HG02763 (cell line): ENCODE results near the gene EIF6.
"Not testable (repeated sequence)": the region's sequence is repeated elsewhere in the genome, so short reads cannot be mapped to it uniquely, and the experiment has no call there.

Experiments used
- ATAC-seq: cut with Tn5 transposase; IDR thresholded peaks from one replicate; pipeline ENCODE4 v1.9.1; 2021; ENCODE audit warnings: mild to moderate bottlenecking, moderate library complexity; ENCODE audit not compliant: unreplicated experiment

Gene EIF6

DNA sequence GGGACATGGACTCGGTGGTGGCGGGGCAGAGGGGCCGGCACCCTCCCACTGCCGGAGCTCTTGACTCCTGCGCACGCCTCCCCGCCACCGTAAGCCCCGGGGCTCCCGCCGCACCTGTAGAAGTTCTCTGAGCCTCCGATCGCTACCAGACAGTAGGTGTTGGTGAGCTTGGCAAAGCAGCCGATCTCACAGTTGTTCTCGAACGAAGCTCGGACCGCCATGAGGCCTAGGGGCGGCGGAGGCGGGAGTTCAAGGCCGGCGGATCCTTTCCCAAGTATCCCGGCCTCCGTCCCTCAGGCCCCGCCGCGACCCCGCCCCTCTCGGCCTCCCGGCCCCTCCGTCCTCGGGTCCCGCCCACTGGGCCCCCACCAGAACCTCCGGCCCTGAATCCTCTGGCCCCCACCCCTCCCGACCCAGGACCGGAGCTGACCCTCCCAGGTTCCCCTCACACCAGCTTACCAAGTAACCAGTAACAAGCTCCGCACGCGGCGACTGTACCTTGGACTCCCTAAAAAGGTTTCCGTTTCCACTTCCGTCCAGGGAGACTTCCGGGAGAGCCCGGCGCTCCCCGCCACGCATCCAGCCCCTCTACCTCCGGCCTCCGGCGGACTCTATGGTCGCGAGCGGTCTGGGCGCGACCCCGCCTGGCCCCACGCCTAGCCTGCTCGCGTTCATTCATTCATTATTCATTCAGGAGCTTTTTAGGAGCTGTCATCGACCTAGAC, at the start of gene EIF6:
Gene EIF6 (minus strand): TSS at position 506 of the 725 bp plus-strand sequence. CDS start 285 bp downstream, at position 221.
- ATAC-seq = peak; percentile 69

DNA sequence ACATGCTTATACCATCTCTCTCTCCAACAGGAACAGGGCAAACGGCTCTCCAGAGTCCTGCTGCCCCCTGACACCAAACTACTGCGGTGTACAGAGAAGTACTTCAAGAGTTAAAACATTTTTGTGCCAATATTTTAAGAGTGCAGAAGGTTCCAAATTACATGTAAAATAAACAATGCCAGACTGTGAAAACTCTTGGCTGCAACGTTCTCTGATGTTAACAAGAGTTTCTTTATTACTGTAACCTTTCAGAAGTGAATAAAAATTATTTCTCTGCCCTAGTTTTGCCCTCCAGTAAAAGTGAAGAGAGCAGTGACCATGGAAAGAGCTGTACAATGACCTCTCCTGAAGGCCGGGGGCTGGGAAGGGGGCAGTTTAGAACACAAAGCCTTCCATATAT, 49.0 kb upstream of the EIF6 start:
- ATAC-seq = no peak

GRCh38 chr20:35332540-35333200, 48.1 kb upstream of the EIF6 start:
- no peak for ATAC-seq

- ATAC-seq = no peak
These were observed 45.0 kb upstream of the EIF6 start for GRCh38 chr20:35329435-35330139.

GRCh38 chr20:35328689-35329088, 44.1 kb upstream of the EIF6 start:
- ATAC-seq = no peak

GRCh38 chr20:35328095-35328685, 43.6 kb upstream of the EIF6 start:
- ATAC-seq = no peak

GRCh38 chr20:35327074-35327976, 42.8 kb upstream of the EIF6 start:
- no peak for ATAC-seq

DNA sequence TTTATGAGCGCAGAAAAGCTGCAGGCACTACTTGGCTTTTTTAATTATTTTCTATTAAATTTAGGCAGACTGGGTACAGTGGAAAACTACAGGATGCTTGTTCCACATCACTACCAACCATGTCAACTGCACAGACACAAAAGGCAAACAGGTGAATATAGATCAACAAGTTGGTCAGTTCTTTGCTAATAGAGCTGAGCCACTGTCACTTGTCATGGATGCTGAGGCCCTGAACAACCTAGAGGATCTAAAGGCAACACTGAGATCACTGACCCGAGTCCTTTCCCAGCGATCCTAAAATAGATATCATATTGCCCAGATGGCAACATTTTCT, 42.1 kb upstream of the EIF6 start:
- no peak for ATAC-seq

GRCh38 chr20:35326021-35326739, 41.6 kb upstream of the EIF6 start:
- no peak for ATAC-seq

- no peak for ATAC-seq
These were observed 40.8 kb upstream of the EIF6 start for GRCh38 chr20:35325401-35325800.

GRCh38 chr20:35320396-35321126, 36.0 kb upstream of the EIF6 start:
- no peak for ATAC-seq

DNA sequence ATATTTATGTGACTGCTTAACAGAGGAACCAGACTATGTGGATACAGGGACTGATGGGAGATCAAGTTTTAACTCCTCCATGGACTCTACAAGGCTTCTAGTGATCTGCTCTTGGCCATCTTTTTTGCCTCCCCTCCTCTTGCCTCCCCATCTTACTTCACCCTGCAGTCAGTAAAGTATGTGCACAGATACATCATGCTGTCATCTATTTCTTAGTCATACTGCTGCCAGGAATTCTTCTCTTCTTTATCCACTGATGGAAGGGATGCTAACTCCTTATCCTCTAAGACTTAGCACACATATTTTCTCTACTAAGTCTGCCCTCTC, 35.3 kb upstream of the EIF6 start:
- no peak for ATAC-seq

DNA sequence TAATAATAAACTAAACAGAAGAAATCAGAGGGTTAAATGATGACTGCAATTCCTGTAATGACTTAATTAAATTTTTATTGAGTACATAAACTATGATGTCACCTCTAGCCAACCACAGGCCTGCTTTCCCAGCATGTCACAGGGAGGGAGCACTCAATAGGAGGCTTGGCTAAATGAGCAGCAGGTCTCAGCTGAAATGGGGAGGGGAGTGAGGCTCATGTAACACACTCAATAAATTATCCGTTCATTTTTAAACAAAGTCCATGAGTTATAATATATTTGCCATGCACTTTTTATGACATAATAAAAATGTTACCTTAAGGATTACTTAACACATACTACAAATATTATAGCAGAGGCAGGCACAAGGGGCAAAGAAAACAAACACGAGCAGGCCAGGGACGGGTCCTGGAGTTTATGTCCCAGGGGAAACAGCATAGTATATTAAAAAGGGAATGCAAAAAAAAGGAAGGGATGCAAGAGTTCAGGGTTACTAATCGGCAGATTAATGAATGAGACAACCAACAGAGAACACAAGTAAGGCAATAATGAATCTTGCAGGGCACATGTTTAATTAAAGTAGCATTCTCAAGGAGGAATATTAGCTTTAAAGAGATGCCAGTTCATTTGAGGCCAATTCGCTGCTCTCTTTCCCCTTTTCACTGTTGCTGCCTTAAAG, 34.8 kb upstream of the EIF6 start:
- no peak for ATAC-seq

DNA sequence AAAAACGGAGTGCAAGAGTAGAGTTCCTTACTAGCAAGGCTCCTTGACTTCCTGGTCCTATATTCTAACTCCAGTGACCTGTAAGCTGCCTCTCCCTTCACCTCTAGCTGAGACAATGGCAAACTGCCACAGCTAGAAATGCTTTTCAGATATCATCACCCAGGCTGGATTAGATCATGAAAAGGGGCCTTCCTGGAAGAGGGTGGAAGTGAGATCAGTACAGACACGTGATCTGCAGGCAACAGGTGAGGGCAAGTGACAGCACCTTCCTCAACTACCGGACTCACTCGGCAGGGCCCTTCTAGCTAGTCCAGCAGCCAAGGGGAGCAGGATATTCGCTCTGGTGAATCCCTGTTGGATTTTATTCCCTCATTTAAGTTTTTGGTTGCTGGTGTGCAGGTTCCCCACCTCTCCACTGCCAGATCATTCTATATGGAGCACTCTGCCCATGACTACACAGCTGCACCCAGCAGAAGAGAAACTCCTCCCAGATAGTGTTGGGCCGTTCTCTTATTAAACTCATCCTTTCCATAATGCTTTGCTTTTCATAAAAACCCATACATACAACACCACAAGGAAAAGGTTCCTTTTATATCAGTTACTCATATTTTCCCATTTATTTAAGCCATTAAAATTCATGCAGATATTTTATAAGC, 34.1 kb upstream of the EIF6 start:
- ATAC-seq = no peak

- ATAC-seq = no peak
These were observed 33.0 kb upstream of the EIF6 start for GRCh38 chr20:35317416-35318210.

DNA sequence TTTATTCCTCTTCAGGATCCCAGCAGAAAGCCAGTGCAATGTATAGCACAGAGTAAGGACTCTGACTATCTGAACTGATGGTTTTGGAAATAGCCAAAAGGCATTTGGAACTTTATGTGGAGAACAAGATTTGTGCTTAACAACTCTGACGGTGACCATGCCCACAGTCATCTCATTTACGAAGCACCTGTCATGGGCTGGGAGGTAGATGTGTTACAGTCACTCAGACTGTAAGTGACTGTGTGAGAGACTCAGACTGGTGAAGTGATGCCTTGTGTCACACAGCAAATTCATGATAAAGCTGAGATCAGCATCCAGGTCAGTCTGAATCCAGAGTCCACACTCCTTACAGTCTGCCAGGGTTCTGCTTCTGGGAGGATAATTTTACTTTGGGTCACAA, 31.5 kb upstream of the EIF6 start:
- no peak for ATAC-seq

DNA sequence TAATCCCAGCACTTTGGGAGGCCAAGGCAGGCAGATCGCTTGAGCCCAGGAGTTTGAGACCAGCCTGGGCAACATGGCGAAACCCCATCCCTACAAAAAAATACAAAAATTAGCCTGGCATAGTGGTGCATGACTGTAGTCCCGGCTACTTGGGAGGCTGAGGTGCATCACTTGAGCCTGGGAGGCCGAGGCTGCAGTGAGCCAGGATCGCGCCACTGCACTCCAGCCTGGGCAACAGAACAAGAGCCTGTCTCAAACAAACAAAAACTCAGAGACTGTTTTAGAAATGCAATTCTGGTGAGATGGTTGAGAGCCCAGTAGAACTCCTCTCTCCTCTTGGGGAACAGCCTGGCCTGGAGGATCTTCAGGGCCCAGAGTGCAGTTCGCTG, 31.1 kb upstream of the EIF6 start:
- ATAC-seq = not testable (repeated sequence)
